H9 (cell line): ENCODE results near the gene LSG1. TPM values are rescaled to one million over a fixed set of nuclear protein-coding genes. Genes with fewer than 3 reads are reported as not detected.

Source experiments
- DNase-seq: peaks from one replicate; pipeline ENCODE4 v3.0.0-alpha.2; 2017
- H2AFZ ChIP-seq: one replicate; pipeline ENCODE4 v1.6.1; 2013; ENCODE audit warnings: mild to moderate bottlenecking, low read length, control low read depth, moderate library complexity
- H2AK5ac ChIP-seq: 2 replicates; pipeline ENCODE4 v1.6.1; 2013; ENCODE audit warnings: low read length, control low read depth, mixed read lengths; ENCODE audit not compliant: insufficient read length
- H2BK120ac ChIP-seq: one replicate; pipeline ENCODE4 v1.6.1; 2013; ENCODE audit warnings: low read depth, mild to moderate bottlenecking, low read length, control low read depth, inconsistent platforms; ENCODE audit not compliant: poor library complexity, severe bottlenecking
- H2BK12ac ChIP-seq: 2 replicates; pipeline ENCODE4 v1.6.1; 2013; ENCODE audit warnings: low read length, control low read depth, mixed read lengths, low read depth; ENCODE audit not compliant: insufficient read length
- H2BK15ac ChIP-seq: 2 replicates; pipeline ENCODE4 v1.6.1; 2013; ENCODE audit warnings: low read depth, low read length, control low read depth
- H2BK20ac ChIP-seq: one replicate; pipeline ENCODE4 v1.6.1; 2013; ENCODE audit warnings: low read depth, mild to moderate bottlenecking, low read length, control low read depth, inconsistent platforms; ENCODE audit not compliant: poor library complexity, severe bottlenecking
- H2BK5ac ChIP-seq: 2 replicates; pipeline ENCODE4 v1.6.1; 2013; ENCODE audit warnings: low read length, control low read depth, mixed read lengths; ENCODE audit not compliant: insufficient read length
- H3K14ac ChIP-seq: 2 replicates; pipeline ENCODE4 v1.6.1; 2013; ENCODE audit warnings: low read length, control low read depth; ENCODE audit not compliant: insufficient read depth
- H3K18ac ChIP-seq: 2 replicates; pipeline ENCODE4 v1.6.1; 2013; ENCODE audit warnings: low read depth, mild to moderate bottlenecking, mixed read lengths, low read length, control low read depth; ENCODE audit not compliant: insufficient read length
- H3K23ac ChIP-seq: 2 replicates; pipeline ENCODE4 v1.6.1; 2013; ENCODE audit warnings: low read length, control low read depth, mixed read lengths, low read depth; ENCODE audit not compliant: insufficient read length
- H3K23me2 ChIP-seq: 2 replicates; pipeline ENCODE4 v1.6.1; 2013; ENCODE audit warnings: low read depth, mild to moderate bottlenecking, mixed read lengths, low read length, control low read depth; ENCODE audit not compliant: insufficient read length, poor library complexity, severe bottlenecking
- H3K27ac ChIP-seq: 2 replicates; pipeline ENCODE4 v1.5.1; 2013; ENCODE audit warnings: low read length, control low read depth, mixed read lengths, low read depth; ENCODE audit not compliant: insufficient read length
- H3K27me3 ChIP-seq: 2 replicates; pipeline ENCODE4 v1.6.1; 2013; ENCODE audit warnings: low read length, control low read depth, inconsistent platforms; ENCODE audit not compliant: insufficient read depth
- H3K4ac ChIP-seq: 2 replicates; pipeline ENCODE4 v1.6.1; 2013; ENCODE audit warnings: low read depth, mild to moderate bottlenecking, control low read depth, inconsistent platforms, low read length, moderate library complexity
- H3K4me1 ChIP-seq: 2 replicates; pipeline ENCODE4 v1.6.1; 2013; ENCODE audit warnings: low read length, control low read depth, inconsistent platforms; ENCODE audit not compliant: insufficient read depth
- H3K4me2 ChIP-seq: 2 replicates; pipeline ENCODE4 v1.6.1; 2013; ENCODE audit warnings: low read length, control low read depth, mixed read lengths; ENCODE audit not compliant: insufficient read length, insufficient read depth
- H3K56ac ChIP-seq: 2 replicates; pipeline ENCODE4 v1.6.1; 2013; ENCODE audit warnings: low read depth, mild to moderate bottlenecking, mixed read lengths, low read length, control low read depth; ENCODE audit not compliant: insufficient read length
- H3K79me1 ChIP-seq: 2 replicates; pipeline ENCODE4 v1.6.1; 2013; ENCODE audit warnings: low read depth, mild to moderate bottlenecking, moderate library complexity, low read length, control low read depth, inconsistent platforms; ENCODE audit not compliant: insufficient read depth, poor library complexity, severe bottlenecking
- H3K79me2 ChIP-seq: 2 replicates; pipeline ENCODE4 v1.6.1; 2013; ENCODE audit warnings: low read length, control low read depth, inconsistent platforms; ENCODE audit not compliant: insufficient read depth
- H3K9ac ChIP-seq: 2 replicates; pipeline ENCODE4 v1.6.1; 2013; ENCODE audit warnings: low read length, control low read depth, mixed read lengths; ENCODE audit not compliant: insufficient read length; ENCODE audit errors: extremely low read depth
- H3K9me3 ChIP-seq: one replicate; pipeline ENCODE4 v1.6.1; 2013; ENCODE audit warnings: low read depth, low read length, inconsistent platforms; ENCODE audit not compliant: control insufficient read depth
- H3T11ph ChIP-seq: one replicate; pipeline ENCODE4 v1.6.1; 2013; ENCODE audit warnings: mild to moderate bottlenecking, low read length, control low read depth, inconsistent platforms
- H4K20me1 ChIP-seq: one replicate; pipeline ENCODE4 v1.6.1; 2013; ENCODE audit not compliant: control insufficient read depth, insufficient read length, insufficient read depth
- H4K5ac ChIP-seq: 2 replicates; pipeline ENCODE4 v1.6.1; 2013; ENCODE audit warnings: low read depth, mild to moderate bottlenecking, mixed read lengths, low read length, control low read depth; ENCODE audit not compliant: insufficient read length
- H4K8ac ChIP-seq: replicated peaks from 2 replicates; pipeline ENCODE4 v1.6.1; 2013; ENCODE audit warnings: low read length, control low read depth, mixed read lengths, low read depth; ENCODE audit not compliant: insufficient read length
- H4K91ac ChIP-seq: 2 replicates; pipeline ENCODE4 v1.6.1; 2013; ENCODE audit warnings: low read depth, mild to moderate bottlenecking, moderate library complexity, mixed read lengths, low read length, control low read depth; ENCODE audit not compliant: insufficient read length
- H3K27ac Mint-ChIP-seq, 3 experiments: 2 replicates in 2 of 3; 3 replicates in 1 of 3; pipeline ENCODE4 v1.8.0; 2020 to 2021; ENCODE audit warnings: mixed read lengths in 3 of 3, mild to moderate bottlenecking in 1 of 3, moderate library complexity in 1 of 3
- H3K27me3 Mint-ChIP-seq: 2 replicates; pipeline ENCODE4 v1.8.0; 2021; ENCODE audit warnings: low read depth, mild to moderate bottlenecking, moderate library complexity, mixed read lengths
- H3K36me3 Mint-ChIP-seq, 3 experiments: 2 replicates in 2 of 3; 3 replicates in 1 of 3; pipeline ENCODE4 v1.8.0; 2020 to 2021; ENCODE audit warnings: low read depth in 3 of 3, mixed read lengths in 3 of 3; ENCODE audit not compliant: insufficient read depth in 1 of 3
- H3K4me1 Mint-ChIP-seq, 2 experiments: 2 replicates each; pipeline ENCODE4 v1.8.0; 2020; ENCODE audit warnings: mixed read lengths in 2 of 2
- H3K4me3 Mint-ChIP-seq, 2 experiments: 2 replicates in 1 of 2; 3 replicates in 1 of 2; pipeline ENCODE4 v1.8.0; 2020 to 2021; ENCODE audit warnings: mild to moderate bottlenecking in 2 of 2, mixed read lengths in 2 of 2, moderate library complexity in 1 of 2
- H3K9me3 Mint-ChIP-seq, 2 experiments: 2 replicates in 1 of 2; 3 replicates in 1 of 2; pipeline ENCODE4 v1.8.0; 2020; ENCODE audit warnings: mild to moderate bottlenecking in 2 of 2, mixed read lengths in 2 of 2, moderate library complexity in 1 of 2
- CTCF ChIP-seq: fragments of 200-600 bp; sonication (generic); conservative IDR thresholded peaks from 3 replicates; pipeline ENCODE4 v1.8.0; 2021; ENCODE audit warnings: antibody characterized with exemption, mild to moderate bottlenecking
- WGBS: extraction: QIAGEN DNeasy Blood & Tissue Kit; methylation state at CpG from one replicate; pipeline ENCODE4 v1.1.7; 2013; ENCODE audit warnings: missing lambda C conversion rate, low lambda C conversion rate, mixed read lengths; ENCODE audit not compliant: insufficient read length; ENCODE audit errors: extremely low coverage; 5-methylcytosine and 5-hydroxymethylcytosine counted together
- total RNA-seq: library from RNA; stranded (reverse); gene quantifications from 2 replicates; pipeline ENCODE4 v1.2.1, GENCODE V29; 2021

The LSG1 gene
- total RNA-seq, 1 experiment from 2014 or later: 63.3 TPM

GRCh38 chr3:194607592-194608389 lies 64.2 kb downstream of the LSG1 start:
- Histone ChIP-seq H3K79me2 (no peaks in the 10 kb centered on the region), H3K14ac (no peak overlapping the region), H4K20me1 (no peaks in the 10 kb centered on the region), H3K79me1 (no peaks in the 10 kb centered on the region), H3K23me2 (no peaks in the 10 kb centered on the region), H2BK12ac (no peak overlapping the region), H2BK20ac (no peak overlapping the region), H3K27ac (no peak overlapping the region), H2AK5ac (no peak overlapping the region), H3K4me2 (no peak overlapping the region), H3K27me3 (no peaks in the 10 kb centered on the region), H3K4me1 (no peaks in the 10 kb centered on the region), H2BK5ac (no peak overlapping the region), H3K56ac (no peak overlapping the region), H4K5ac (no peak overlapping the region), H3K18ac (no peak overlapping the region), H3K9me3 (no peaks in the 10 kb centered on the region), H3K9ac (no peak overlapping the region), H4K91ac (no peak overlapping the region), H2BK120ac (no peak overlapping the region), H3K23ac (no peak overlapping the region), H3K4ac (no peak overlapping the region), H4K8ac (no peak overlapping the region), H3T11ph (no peak overlapping the region), H2BK15ac (no peak overlapping the region), H2AFZ (no peak overlapping the region)
- Mint-ChIP-seq H3K9me3 (no peaks in the 10 kb centered on the region; a peak in 1 of 5 replicates), H3K4me3 (no peak overlapping the region; a peak in 1 of 5 replicates), H3K27me3 (no peaks in the 10 kb centered on the region), H3K36me3 (peaks cover 10 to 26% (median 12%) of the 10 kb centered on the region in 3 experiments; a peak in 4 of 7 replicates), H3K4me1 (peaks cover 3 to 4% of the 10 kb centered on the region in 2 experiments; a peak in 3 of 4 replicates), H3K27ac (no peak overlapping the region; a peak in 1 of 7 replicates)
- DNase-seq: no peak
- no peak for TF ChIP-seq CTCF
- WGBS: no CpG with 5 or more reads among the region's 10 CpGs
